NCI-H1417 (cell line): ENCODE measurements around the gene CACNG7.

Source experiments
- DNase-seq, 3 experiments: peaks; one replicate each; lab custom pipeline; 2025; lab: John Stamatoyannopoulos, UW

The CACNG7 gene

GRCh38 chr19:53957448-53958167, 48.5 kb downstream of the CACNG7 start:
- DNase-seq = no peak

DNA sequence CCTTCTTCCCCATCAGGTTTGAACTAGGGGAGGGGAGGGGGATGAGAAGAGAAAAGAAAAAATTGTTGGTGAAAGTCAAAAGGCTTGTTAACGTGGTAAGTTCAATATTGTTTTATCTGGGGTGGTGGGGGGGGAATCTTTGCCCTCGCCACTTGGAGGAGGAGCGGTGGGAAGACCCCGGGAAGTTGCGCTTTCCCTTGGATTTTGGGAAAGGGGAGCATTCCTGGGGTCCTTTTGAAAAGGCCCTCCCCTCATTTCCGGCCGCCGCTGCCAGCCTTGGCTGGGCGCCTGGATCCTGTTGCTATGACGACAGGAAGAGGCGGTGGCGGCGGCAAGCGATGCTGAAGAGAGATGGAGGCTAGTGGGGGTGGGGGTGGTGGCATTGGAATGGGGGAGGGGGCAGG, 49.1 kb downstream of the CACNG7 start:
- DNase-seq = peak in 2 of 3 experiments; percentile 33 to 54

DNA sequence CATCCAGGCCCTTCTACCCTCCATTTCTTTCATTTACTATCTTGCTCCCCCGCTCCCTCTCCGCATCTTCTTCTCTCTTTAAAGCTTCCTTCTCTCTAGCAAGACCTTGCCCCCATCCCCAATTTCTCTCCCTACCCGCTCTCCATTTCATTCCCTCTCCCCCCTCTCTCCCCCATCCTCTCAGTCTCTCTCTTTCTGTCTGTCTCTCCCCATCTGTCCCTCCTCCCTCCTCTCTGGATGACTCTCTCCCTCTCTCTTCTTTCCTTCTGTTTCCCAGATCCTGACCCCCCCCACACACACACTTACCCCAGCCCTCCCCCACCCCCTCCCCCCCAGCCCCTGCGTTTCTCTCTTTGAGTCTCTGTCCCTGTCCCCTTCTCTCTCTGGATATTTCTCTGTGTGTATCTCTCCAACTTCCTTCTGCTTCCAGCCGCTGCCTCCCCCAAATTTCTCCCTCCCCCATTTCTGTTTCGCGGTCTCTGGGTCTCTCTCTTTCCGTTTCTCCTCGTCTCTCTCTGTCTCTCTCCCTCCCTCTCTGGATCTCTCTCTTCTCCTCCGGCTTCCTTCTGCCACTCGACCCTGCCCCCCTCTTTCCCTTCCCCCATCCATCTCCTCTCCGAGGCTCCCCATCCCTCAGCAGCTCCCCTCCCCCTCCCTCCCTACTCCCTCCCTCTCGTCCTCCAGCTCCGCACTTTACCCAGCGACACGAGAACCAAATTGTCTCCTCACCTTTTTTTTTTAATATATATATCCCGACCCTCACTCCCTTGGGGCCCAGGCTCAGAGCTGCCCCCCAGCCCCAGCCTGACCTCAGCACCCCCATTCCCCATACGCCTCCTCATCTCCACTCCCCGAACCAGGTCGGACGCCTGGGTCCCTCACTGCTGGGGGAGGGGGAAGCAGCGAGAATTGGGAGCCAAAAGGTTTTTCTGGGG, 50.0 kb downstream of the CACNG7 start:
- DNase-seq = no peak

DNA sequence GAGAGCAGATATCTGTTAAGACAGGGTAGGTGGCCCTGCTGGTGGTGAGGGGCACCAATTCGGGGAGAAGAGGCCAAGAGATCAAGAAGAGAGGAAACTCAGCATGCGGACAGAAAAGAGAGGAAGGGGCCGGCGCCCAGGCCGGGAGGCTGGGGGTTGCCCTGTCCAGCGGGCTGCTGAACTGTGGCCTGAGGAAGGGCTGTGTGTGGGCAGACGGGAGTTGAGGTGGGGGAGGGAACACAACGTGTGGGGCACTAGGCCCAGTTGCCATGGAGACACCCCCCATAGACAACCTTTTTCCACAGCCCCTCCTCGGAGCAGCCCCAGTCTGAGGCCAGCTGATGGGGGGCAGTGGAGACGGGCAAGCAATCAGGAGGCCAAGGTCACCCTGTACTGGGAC, 51.1 kb downstream of the CACNG7 start:
- DNase-seq = peak in 1 of 3 experiments; percentile 1

- DNase-seq = no peak
Measured at GRCh38 chr19:53960886-53961285, 51.8 kb downstream of the CACNG7 start.

DNA sequence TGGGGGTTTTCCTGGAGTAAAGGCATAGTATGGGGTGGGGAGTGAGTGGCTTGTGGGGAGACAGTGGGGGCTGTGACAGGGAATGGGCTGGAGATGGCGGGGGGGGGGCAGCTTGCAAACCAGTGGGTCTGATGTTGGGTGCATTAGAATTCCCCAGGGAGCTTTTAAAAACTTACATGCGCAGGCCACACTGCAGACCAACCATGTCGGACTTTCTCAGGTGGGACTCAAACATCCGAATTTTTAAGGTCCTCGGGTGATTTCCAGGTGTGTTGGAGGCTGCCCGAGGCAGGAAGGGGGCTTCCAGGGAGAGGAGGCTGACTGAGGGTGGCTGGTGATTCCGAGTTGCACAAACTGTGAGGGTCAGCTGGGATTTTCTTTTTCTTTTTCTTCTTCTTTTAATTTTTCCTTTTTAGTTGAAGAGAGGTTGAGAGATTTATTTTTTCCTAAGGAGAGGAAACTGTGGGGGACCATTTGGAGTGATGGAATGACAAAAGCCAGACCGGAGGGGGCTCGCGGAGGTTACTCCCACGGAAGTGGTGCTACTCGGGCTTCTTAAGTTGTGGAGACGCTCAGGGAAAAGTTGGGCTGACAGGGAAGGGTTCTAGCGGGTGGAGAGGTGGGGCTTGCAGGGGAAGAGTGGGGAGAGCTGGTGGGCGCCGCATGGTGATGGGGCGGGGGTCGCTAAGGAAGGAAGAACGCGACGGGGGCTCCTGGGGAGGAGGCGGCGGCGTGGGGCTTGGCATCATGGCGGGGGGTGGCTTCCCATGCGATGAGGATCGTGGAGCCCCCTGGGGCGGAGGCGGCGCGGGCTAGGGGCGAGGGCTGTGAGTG, 52.7 kb downstream of the CACNG7 start:
- DNase-seq = no peak

DNA sequence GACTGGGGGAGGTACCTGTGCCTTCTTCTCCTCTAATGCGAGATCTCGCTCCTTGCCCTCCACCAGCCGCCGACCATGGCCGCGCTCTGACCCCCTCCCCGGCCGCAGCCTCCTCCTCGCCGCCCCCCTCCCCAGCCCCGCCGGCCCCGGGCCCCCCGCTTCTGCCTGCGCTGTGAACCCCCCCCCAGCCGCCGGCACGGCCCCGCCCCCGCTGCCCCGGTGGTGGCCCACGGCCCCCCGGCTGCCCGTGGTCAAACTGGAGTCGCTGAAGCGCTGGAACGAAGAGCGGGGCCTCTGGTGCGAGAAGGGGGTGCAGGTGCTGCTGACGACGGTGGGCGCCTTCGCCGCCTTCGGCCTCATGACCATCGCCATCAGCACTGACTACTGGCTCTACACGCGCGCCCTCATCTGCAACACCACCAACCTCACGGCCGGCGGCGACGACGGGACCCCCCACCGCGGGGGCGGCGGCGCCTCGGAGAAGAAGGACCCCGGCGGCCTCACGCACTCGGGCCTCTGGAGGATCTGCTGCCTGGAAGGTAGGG, 53.9 kb downstream of the CACNG7 start, which contains the start of gene CACNG8:
Gene CACNG8 (plus strand): TSS at position 51 of the 545 bp plus-strand sequence.
- DNase-seq = no peak

DNA sequence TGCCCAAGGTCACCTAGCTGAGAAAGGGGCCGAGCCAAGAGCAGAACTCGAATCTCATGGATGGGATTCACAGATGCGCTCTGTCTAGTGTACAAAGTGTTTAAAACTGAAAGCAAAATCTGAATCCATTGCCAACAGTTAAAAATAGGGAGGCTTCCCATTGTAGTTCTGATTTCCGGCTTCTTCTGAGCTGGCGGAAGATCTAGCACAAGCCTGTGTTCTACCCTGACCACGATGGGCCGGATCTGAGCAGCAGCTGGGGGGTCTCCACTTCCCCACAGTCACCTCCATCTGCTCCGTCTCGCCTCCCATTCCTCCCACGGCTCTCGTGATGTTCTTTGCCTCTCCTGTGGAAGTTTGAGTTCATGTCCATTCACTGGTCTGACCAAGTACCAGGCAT, 56.0 kb downstream of the CACNG7 start:
- no peak for DNase-seq

GRCh38 chr19:53966931-53967330, 57.9 kb downstream of the CACNG7 start:
- DNase-seq = no peak

- DNase-seq = no peak
Measured at GRCh38 chr19:53969366-53969765, 60.3 kb downstream of the CACNG7 start.

- DNase-seq = no peak
Measured at GRCh38 chr19:53971673-53972072, 62.6 kb downstream of the CACNG7 start.

DNA sequence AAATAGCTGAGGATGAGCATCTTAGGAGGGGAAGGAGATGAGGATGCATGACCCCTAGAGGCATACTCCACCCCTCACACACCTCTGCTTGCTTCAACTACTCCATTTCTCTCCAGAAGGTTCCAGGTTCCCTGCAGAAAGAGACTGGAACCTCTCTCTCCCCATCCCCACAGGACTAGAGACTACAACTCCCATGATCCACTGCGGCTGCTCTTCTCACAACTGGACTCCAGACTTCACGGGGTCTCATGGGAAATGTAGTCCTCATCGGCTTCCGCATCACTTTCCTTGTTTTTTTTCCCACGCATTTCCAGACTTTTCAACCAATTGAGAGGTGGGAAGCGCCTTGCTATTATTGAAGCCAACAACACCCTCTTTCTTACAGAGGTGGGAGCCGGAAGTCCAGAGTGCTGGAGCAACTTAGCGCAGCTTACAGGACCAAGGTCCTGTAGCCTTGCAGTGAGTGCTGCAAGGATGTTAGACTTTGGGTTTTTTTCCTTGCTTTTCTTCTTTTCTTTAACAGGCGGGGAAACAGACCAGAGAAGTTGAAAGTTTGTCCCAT, 68.4 kb downstream of the CACNG7 start:
- peak; percentile 3 to 61 (median 51) for DNase-seq

- no peak for DNase-seq
Measured at GRCh38 chr19:53977991-53978731, 69.1 kb downstream of the CACNG7 start.

- no peak for DNase-seq
Measured at GRCh38 chr19:53978975-53979801, 70.1 kb downstream of the CACNG7 start.

- no peak for DNase-seq
Measured at GRCh38 chr19:53980539-53981375, 71.7 kb downstream of the CACNG7 start.

- no peak for DNase-seq
Measured at GRCh38 chr19:53981376-53981951, 72.4 kb downstream of the CACNG7 start.

DNA sequence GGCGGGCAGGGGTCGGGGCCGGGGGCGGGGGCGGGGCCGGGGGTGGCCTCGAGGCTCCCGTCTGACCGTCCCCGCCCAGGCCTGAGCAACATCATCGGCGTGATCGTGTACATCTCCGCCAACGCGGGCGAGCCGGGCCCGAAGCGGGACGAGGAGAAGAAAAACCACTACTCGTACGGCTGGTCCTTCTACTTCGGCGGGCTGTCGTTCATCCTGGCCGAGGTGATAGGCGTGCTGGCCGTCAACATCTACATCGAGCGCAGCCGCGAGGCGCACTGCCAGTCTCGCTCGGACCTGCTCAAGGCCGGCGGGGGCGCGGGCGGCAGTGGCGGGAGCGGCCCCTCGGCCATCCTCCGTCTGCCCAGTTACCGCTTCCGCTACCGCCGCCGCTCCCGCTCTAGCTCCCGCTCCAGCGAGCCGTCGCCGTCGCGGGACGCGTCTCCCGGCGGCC, 72.9 kb downstream of the CACNG7 start:
- no peak for DNase-seq

- no peak for DNase-seq
Measured at GRCh38 chr19:53982611-53983010, 73.5 kb downstream of the CACNG7 start.
